Transverse colon (tissue), 4 donors: ENCODE measurements around the gene HOXB4.

ENCODE experiments used
- POLR2A ChIP-seq: fragments of 450-650 bp; IDR thresholded peaks from one replicate; pipeline ENCODE4 v1.6.1; 2016; ENCODE audit warnings: antibody characterized with exemption, mild to moderate bottlenecking, moderate library complexity
- POLR2AphosphoS5 ChIP-seq, 3 donors: sonication (generic); formaldehyde crosslinking; IDR thresholded peaks; one replicate each; pipeline ENCODE4 v1.6.1; 2016; ENCODE audit warnings: antibody characterized with exemption in 3 of 3
- TF ChIP-seq, protein P1 (sequence below), 5 experiments: fragments of 200-600 bp in 3 of 5; fragments of 450-650 bp in 2 of 5; sonication (generic) in 3 of 5; IDR thresholded peaks; 1 replicate in 2 of 5; 2 replicates in 3 of 5; pipeline ENCODE4 v1.5.1; 2016 to 2017; ENCODE audit warnings: antibody characterized with exemption in 5 of 5, inconsistent platforms in 3 of 5, mild to moderate bottlenecking in 2 of 5, moderate library complexity in 1 of 5

- TF ChIP-seq POLR2A (no peak), POLR2AphosphoS5 (IDR thresholded peaks at IDR 0.05) (no peak)
- TF ChIP-seq, protein P1, sequence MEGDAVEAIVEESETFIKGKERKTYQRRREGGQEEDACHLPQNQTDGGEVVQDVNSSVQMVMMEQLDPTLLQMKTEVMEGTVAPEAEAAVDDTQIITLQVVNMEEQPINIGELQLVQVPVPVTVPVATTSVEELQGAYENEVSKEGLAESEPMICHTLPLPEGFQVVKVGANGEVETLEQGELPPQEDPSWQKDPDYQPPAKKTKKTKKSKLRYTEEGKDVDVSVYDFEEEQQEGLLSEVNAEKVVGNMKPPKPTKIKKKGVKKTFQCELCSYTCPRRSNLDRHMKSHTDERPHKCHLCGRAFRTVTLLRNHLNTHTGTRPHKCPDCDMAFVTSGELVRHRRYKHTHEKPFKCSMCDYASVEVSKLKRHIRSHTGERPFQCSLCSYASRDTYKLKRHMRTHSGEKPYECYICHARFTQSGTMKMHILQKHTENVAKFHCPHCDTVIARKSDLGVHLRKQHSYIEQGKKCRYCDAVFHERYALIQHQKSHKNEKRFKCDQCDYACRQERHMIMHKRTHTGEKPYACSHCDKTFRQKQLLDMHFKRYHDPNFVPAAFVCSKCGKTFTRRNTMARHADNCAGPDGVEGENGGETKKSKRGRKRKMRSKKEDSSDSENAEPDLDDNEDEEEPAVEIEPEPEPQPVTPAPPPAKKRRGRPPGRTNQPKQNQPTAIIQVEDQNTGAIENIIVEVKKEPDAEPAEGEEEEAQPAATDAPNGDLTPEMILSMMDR (IDR thresholded peaks at IDR 0.05), result no peak
Observed at GRCh38 chr17:48537316-48537715, 40.8 kb downstream of the HOXB4 start.
